ENCODE results near the gene MRPL42.
"Not testable (repeated sequence)": the region's sequence is repeated elsewhere in the genome, so short reads cannot be mapped to it uniquely, and the experiment has no call there.

The MRPL42 gene

DNA sequence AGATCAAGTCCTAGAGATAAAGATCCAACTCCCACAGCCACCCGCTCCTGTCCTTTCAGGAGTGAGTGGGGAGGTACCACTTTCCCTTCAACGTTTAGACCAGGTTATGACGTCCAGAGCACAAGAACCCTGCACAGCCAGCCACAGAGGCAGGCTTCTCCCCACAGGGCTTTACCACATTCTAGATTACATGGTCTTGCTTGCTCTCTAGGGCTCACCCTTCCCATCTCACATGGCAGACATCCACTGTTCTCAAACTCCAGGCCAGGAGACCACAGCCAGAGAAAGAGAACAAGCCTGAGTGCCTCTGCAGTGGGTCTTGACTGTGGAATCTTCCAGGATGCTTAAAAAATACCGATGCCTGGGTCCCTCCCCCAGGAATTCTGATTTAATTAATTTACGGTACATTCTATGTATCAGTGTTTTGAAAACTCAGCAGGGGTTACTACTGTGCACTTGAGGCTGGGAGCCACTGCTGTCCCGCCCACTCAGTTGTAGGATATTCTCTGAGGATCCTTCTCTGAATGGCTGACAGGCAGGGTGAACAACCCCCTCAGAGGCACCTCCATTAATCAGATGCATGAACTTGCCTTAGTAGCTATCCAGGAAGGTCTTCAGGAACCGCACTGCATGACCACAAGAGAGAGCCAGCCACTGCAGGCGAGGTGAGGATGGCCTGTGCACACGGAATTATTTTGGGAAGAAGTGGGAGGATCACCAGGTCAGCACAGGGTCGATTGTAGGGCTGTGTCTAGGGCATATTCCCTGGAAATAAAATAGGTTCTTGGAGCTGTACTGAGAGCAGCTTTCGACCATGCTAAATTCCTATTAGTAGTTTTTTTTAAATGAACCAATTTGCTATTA is 83.7 kb downstream of the MRPL42 start:
- DNase-seq = no peak

GRCh38 chr12:93552427-93552826 is 85.1 kb downstream of the MRPL42 start:
- DNase-seq = no peak

GRCh38 chr12:93557879-93558278 is 90.6 kb downstream of the MRPL42 start:
- DNase-seq = not testable (repeated sequence)

DNA sequence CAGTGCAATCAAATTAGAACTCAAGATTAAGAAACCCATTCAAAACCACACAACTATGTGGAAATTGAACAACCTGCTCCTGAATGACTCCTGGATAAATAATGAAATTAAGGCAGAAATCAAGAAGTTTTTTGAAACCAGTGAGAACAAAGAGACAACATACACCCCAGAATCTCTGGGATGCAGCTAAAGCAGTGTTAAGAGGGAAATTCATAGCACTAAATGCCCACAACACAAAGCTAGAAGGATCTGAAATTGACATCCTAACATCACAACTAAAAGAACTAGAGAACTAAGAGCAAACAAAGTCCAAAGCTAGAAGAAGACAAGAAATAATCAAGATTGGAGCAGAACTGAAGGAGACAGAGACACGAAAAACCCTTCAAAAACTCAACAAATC is 91.4 kb downstream of the MRPL42 start:
- DNase-seq = not testable (repeated sequence)

GRCh38 chr12:93563807-93564538 is 96.7 kb downstream of the MRPL42 start:
- DNase-seq = no peak

- no peak for DNase-seq
These were observed 98.4 kb downstream of the MRPL42 start for GRCh38 chr12:93565760-93566159.
